OCI-M1 (cell line): Measurements from ENCODE around the gene OR6Y1.

Experiments used
- DNase-seq: peaks from one replicate; lab custom pipeline; 2025; lab: John Stamatoyannopoulos, UW

The OR6Y1 gene

DNA sequence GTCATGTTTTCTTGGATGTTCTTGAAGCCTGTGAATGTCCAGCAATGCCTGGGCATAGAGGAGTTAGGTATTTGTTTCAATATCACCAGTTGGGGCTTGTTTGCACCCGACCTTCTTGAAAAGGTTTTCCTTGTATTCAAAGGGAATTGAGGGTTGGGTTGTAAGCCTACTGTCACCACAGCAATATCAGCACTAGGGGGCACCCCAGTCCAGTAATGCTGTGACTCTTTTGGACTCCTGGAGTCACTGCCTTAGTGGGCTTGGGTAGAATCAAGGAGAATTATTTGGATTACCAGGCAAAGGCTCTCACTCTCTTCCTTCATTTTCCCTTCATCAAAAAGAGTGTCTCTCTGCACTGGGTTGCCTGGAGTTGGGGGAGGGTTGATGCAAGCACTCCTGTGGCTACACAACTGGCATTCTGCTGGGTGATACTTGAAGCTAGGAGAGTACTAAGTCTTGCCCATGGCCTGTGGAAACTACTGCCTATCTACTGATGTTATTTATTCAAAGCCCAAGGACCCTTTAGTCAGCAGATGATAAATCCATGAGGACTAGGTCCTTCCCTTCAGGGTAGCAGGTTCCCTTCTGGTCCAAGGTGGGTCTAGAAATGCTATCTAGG lies 47.7 kb downstream of the OR6Y1 start:
- peak; percentile 74 for DNase-seq

DNA sequence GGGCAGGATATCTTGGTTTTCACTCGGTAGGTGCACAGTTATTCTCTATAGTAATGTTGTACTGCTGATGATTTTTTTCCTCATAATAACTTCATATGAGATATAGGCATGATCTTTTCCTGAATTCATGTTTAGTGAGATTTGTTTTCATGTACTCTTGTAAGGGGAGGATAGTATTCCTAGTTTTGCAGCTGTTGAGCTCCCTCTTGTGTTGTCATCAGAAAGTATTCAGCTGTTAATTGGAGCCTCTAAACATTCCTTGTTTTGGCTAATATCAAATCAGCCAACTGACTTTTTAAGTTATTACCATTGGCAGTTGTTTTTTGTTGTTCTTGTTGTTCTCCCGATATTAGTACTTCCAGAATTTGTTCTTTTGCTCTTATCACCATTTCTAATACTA lies 57.8 kb downstream of the OR6Y1 start:
- DNase-seq = peak; percentile 68

DNA sequence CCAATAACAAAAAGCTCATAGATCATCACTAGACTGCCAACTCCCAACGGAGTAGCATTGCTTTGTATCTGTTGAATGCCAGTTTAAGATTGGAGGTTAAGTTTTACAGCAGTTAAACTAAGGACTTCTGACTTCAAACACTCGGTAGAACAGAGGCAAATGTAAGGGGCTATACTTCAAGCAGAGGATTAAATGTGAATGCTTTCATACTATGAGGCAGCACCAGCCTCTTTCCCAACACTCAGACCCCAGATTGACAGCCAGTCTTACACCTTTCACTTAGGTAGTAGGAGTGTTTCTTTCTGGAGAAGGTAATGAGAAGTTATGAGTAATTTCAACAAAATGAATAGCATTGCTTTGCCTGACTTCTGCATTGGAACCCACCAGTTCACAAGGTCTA lies 59.4 kb downstream of the OR6Y1 start:
- no peak for DNase-seq
